Stomach (tissue), 9 donors: ENCODE measurements around the gene STMN3. TPM values are rescaled to one million over a fixed set of nuclear protein-coding genes. Genes with fewer than 3 reads are reported as not detected.
A peak's percentile ranks its signal among the peaks of the same experiment; 100 is the strongest.

ENCODE experiments used
- DNase-seq, 2 donors: peaks; one replicate each; pipeline versions ENCODE4 v3.0.0 to v3.0.0-alpha.2; 2013 to 2019
- H3K27ac ChIP-seq, 5 donors: fragments of 200-600 bp in 4 of 5; sonication (generic) in 4 of 5; one replicate each; pipeline ENCODE4 v1.5.1; 2013 to 2019; ENCODE audit warnings: mild to moderate bottlenecking in 1 of 5, moderate library complexity in 1 of 5
- H3K27me3 ChIP-seq, 3 donors: fragments of 200-600 bp; sonication (generic); one replicate each; pipeline ENCODE4 v1.5.1; 2017 to 2019; ENCODE audit warnings: mixed run types in 1 of 3
- H3K36me3 ChIP-seq, 4 donors: fragments of 200-600 bp; sonication (generic); 1 replicate in 3 of 4; 2 replicates in 1 of 4; pipeline ENCODE4 v1.5.1; 2016 to 2019
- H3K4me1 ChIP-seq, 4 donors: fragments of 200-600 bp; sonication (generic); one replicate each; pipeline ENCODE4 v1.5.1; 2016 to 2019
- H3K4me3 ChIP-seq, 4 donors: fragments of 200-600 bp; sonication (generic) in 3 of 4; one replicate each; pipeline ENCODE4 v1.5.1; 2016 to 2019; ENCODE audit warnings: mild to moderate bottlenecking in 1 of 4
- H3K9me3 ChIP-seq, 4 donors: fragments of 200-600 bp; sonication (generic); one replicate each; pipeline ENCODE4 v1.5.1; 2016 to 2019
- EP300 ChIP-seq: sonication (generic); formaldehyde crosslinking; IDR thresholded peaks from one replicate; pipeline ENCODE4 v1.6.1; 2017; ENCODE audit warnings: antibody characterized with exemption
- POLR2A ChIP-seq, 4 donors: fragments of 450-650 bp; IDR thresholded peaks; one replicate each; pipeline ENCODE4 v1.6.1; 2016; ENCODE audit warnings: antibody characterized with exemption in 4 of 4, control low read depth in 2 of 4, mild to moderate bottlenecking in 1 of 4, moderate library complexity in 1 of 4
- POLR2AphosphoS5 ChIP-seq, 3 donors: sonication (generic); formaldehyde crosslinking; IDR thresholded peaks; one replicate each; pipeline ENCODE4 v1.6.1; 2016; ENCODE audit warnings: antibody characterized with exemption in 3 of 3
- WGBS, 5 donors: extraction: QIAGEN DNeasy Blood & Tissue Kit in 3 of 5; methylation state at CpG; one replicate each; pipeline versions ENCODE4 v1.1.5 to v1.1.7; 2013 to 2018; 5-methylcytosine and 5-hydroxymethylcytosine counted together
- intact Hi-C: fragments of 100-400 bp; cut with DNase I; formaldehyde crosslinking; loops from one replicate; pipeline ENCODE4 v1.15.1; 2023; ENCODE audit warnings: low total_unique reads
- polyA plus RNA-seq, 3 donors: library from polyadenylated mRNA; stranded (reverse); fragments of 200-250 nt; gene quantifications; one replicate each; pipeline ENCODE4 v1.2.3, GENCODE V29; 2013
- total RNA-seq, 5 donors: library from RNA; depleted of rRNA; stranded (reverse); fragments of >200 nt; gene quantifications; one replicate each; pipeline versions ENCODE4 v1.1.0 to v1.2.3, GENCODE V29; 2014 to 2016
- TF ChIP-seq, protein P1 (sequence below), 7 experiments: fragments of 450-650 bp in 4 of 7; fragments of 200-600 bp in 3 of 7; sonication (generic) in 3 of 7; IDR thresholded peaks; one replicate each; pipeline ENCODE4 v1.5.1; 2016 to 2019; ENCODE audit warnings: antibody characterized with exemption in 7 of 7, control low read depth in 2 of 7, mild to moderate bottlenecking in 1 of 7
- donor health status: healthy with polysubstance abuse.
- donor health status: Bipolar disorder and iron deficiency.
- donor health status: healthy.

STMN3 gene
- total and polyA plus RNA-seq, 8 donors = 0.87 to 14.8 (median 12.0) TPM

- Histone ChIP-seq H3K4me1 (peaks cover 17 to 45% (median 33%) of the 10 kb centered on the region in 4 donors), H3K27me3 (no peaks in the 10 kb centered on the region), H3K4me3 (peak overlapping the region; percentile 67 to 93 (median 75)), H3K27ac (peak overlapping the region; percentile 94 to 99 (median 98)), H3K9me3 (no peaks in the 10 kb centered on the region), H3K36me3 (no peaks in the 10 kb centered on the region)
- intact Hi-C loops = no loop called here
- no peak for TF ChIP-seq EP300
- TF ChIP-seq POLR2AphosphoS5 (IDR thresholded peaks at IDR 0.05) = no peak
- no peak for TF ChIP-seq POLR2A (IDR thresholded peaks at IDR 0.05)
- TF ChIP-seq, protein P1, sequence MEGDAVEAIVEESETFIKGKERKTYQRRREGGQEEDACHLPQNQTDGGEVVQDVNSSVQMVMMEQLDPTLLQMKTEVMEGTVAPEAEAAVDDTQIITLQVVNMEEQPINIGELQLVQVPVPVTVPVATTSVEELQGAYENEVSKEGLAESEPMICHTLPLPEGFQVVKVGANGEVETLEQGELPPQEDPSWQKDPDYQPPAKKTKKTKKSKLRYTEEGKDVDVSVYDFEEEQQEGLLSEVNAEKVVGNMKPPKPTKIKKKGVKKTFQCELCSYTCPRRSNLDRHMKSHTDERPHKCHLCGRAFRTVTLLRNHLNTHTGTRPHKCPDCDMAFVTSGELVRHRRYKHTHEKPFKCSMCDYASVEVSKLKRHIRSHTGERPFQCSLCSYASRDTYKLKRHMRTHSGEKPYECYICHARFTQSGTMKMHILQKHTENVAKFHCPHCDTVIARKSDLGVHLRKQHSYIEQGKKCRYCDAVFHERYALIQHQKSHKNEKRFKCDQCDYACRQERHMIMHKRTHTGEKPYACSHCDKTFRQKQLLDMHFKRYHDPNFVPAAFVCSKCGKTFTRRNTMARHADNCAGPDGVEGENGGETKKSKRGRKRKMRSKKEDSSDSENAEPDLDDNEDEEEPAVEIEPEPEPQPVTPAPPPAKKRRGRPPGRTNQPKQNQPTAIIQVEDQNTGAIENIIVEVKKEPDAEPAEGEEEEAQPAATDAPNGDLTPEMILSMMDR (IDR thresholded peaks at IDR 0.05) = no peak
- 7 to 24% (median 13%) methylated on average over 8 to 36 of the region's 36 CpGs for WGBS, 5 donors
- peak in 1 of 2 donors; percentile 76 for DNase-seq
Observed at GRCh38 chr20:63625771-63626423, 27.3 kb downstream of the STMN3 start.

DNA sequence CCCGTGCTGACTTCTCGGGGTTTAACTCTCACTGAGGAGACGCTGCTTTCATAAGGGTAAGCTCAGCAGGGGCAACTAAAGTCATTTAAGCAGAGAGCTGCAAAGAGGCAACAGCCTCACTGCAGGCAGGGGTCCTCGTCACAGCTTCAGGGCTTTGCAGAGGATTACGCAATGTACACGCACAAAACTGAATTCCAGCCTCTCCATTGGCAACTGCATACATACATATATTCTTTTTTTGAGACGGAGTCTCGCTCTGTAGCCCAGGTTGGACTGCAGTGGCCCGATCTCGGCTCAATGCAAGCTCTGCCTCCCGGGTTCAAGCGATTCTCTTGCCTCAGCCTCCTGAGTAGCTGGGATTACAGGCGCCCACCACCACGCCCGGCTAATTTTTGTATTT is 28.7 kb downstream of the STMN3 start:
- peak in 1 of 2 donors; percentile 44 for DNase-seq

GRCh38 chr20:63622732-63623131 is 30.5 kb downstream of the STMN3 start:
- intact Hi-C loops = no loop called here
- H3K36me3 ChIP-seq = peaks cover 0 to 20% (median 18%) of the 10 kb centered on the region in 4 donors
- H3K9me3 ChIP-seq = no peaks in the 10 kb centered on the region
- TF ChIP-seq POLR2A (IDR thresholded peaks at IDR 0.05) = no peak
- TF ChIP-seq, protein P1 (IDR thresholded peaks at IDR 0.05) = no peak
- TF ChIP-seq EP300 = no peak
- no peak for TF ChIP-seq POLR2AphosphoS5 (IDR thresholded peaks at IDR 0.05)
- WGBS, 5 donors = 91 to 98% (median 96%) methylated on average over 13 to 14 of the region's 14 CpGs
- peaks cover 4 to 27% (median 14%) of the 10 kb centered on the region in 4 donors for H3K4me1 ChIP-seq
- no peak overlapping the region for H3K4me3 ChIP-seq
- DNase-seq = no peak
- H3K27ac ChIP-seq = no peak overlapping the region
- no peaks in the 10 kb centered on the region for H3K27me3 ChIP-seq

More for the DNA sequence above, 28.7 kb downstream of the STMN3 start:
- 85 to 91% (median 90%) methylated on average over 15 of the region's 15 CpGs for WGBS, 5 donors
- H3K36me3 ChIP-seq = peaks cover 0 to 3% (median under 1%) of the 10 kb centered on the region in 4 donors
- H3K9me3 ChIP-seq = no peaks in the 10 kb centered on the region
- no peak overlapping the region for H3K4me3 ChIP-seq
- H3K4me1 ChIP-seq = peaks cover 17 to 44% (median 32%) of the 10 kb centered on the region in 4 donors
- TF ChIP-seq POLR2AphosphoS5 (IDR thresholded peaks at IDR 0.05) = no peak
- TF ChIP-seq, protein P1 (IDR thresholded peaks at IDR 0.05) = no peak
- intact Hi-C loops = no loop called here
- no peak overlapping the region for H3K27ac ChIP-seq
- no peaks in the 10 kb centered on the region for H3K27me3 ChIP-seq

DNA sequence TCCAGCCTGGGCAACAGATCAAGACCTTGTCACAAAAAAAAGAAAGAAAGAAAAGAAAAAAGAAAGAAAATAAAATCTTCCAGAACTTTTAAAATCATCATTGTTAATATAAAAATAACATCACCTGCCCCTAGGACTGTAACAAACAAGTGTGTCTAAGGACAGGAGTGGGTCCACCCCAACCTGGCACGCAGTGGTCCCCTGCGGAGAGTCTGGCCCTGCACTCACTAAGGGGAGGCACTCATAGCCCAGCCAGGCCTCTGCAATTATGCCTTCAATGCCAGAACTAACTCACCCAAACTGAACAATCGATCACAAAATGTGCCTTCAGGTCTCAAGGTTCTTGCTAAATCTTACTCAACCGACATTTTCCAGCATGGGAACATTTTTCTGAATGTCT is 31.1 kb downstream of the STMN3 start:
- DNase-seq = no peak
- TF ChIP-seq EP300 = no peak
- TF ChIP-seq, protein P1 (IDR thresholded peaks at IDR 0.05) = no peak
- TF ChIP-seq POLR2A (IDR thresholded peaks at IDR 0.05) = no peak
- no peak for TF ChIP-seq POLR2AphosphoS5 (IDR thresholded peaks at IDR 0.05)
- Histone ChIP-seq H3K9me3 (no peaks in the 10 kb centered on the region), H3K27ac (no peak overlapping the region), H3K4me3 (no peak overlapping the region), H3K36me3 (peaks cover 0 to 27% (median 24%) of the 10 kb centered on the region in 4 donors), H3K4me1 (peaks cover 0 to 22% (median 13%) of the 10 kb centered on the region in 4 donors), H3K27me3 (no peaks in the 10 kb centered on the region)
- WGBS, 5 donors = 90 to 96% (median 94%) methylated on average over 4 of the region's 4 CpGs
- intact Hi-C loops = no loop called here
